ENCODE results near the gene CDH22. TPM values are rescaled to one million over a fixed set of nuclear protein-coding genes. Genes with fewer than 3 reads are reported as not detected.

Gene CDH22
- total RNA-seq, 1 donor from 2014 or later = 1.3 TPM

DNA sequence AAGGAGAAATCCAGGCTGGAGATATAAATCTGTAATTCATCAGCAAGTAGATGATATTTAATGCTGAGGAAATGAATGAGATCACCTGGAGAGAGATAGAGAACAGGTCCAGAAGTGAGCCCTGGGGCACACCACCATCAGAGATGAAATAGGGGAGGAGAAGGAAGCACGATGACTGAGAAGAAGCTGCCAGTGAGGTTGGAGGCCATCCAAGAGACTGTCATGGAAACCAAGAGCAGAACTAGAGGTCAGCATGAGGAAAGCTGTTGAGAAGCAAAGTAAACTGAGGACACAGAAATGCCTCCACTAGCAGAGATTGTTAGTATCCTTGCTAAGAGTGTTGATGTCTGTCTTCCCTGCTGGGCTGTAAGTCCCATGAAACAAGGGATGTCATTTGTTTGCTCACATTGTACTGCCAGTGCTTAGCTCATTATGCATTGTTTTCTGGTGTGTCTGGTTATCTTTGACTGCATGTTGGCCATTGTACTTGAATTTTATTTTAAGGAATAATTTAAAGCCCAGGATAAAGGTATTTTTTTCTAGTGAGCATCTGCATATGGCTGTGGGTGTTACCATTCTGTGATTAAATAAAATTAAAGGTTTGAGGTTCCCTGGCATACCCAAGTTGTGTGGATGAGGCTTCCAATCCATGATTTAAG, 35.8 kb downstream of the CDH22 start:
- H3K27me3 Mint-ChIP-seq = peaks cover 84% of the 10 kb centered on the region
- no peak overlapping the region for H3K4me3 Mint-ChIP-seq
- no peak overlapping the region for H3K27ac Mint-ChIP-seq
- H3K9me3 Mint-ChIP-seq = no peaks in the 10 kb centered on the region
- no peak for DNase-seq (ENCODE audit: extremely low spot score, unreplicated experiment)
- H3K4me1 Mint-ChIP-seq (ENCODE audit: unreplicated experiment) = peaks cover 13% of the 10 kb centered on the region
- H3K36me3 Mint-ChIP-seq = no peaks in the 10 kb centered on the region
- TF ChIP-seq, protein P1, sequence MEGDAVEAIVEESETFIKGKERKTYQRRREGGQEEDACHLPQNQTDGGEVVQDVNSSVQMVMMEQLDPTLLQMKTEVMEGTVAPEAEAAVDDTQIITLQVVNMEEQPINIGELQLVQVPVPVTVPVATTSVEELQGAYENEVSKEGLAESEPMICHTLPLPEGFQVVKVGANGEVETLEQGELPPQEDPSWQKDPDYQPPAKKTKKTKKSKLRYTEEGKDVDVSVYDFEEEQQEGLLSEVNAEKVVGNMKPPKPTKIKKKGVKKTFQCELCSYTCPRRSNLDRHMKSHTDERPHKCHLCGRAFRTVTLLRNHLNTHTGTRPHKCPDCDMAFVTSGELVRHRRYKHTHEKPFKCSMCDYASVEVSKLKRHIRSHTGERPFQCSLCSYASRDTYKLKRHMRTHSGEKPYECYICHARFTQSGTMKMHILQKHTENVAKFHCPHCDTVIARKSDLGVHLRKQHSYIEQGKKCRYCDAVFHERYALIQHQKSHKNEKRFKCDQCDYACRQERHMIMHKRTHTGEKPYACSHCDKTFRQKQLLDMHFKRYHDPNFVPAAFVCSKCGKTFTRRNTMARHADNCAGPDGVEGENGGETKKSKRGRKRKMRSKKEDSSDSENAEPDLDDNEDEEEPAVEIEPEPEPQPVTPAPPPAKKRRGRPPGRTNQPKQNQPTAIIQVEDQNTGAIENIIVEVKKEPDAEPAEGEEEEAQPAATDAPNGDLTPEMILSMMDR (conservative IDR thresholded peaks at IDR 0.05) = no peak

DNA sequence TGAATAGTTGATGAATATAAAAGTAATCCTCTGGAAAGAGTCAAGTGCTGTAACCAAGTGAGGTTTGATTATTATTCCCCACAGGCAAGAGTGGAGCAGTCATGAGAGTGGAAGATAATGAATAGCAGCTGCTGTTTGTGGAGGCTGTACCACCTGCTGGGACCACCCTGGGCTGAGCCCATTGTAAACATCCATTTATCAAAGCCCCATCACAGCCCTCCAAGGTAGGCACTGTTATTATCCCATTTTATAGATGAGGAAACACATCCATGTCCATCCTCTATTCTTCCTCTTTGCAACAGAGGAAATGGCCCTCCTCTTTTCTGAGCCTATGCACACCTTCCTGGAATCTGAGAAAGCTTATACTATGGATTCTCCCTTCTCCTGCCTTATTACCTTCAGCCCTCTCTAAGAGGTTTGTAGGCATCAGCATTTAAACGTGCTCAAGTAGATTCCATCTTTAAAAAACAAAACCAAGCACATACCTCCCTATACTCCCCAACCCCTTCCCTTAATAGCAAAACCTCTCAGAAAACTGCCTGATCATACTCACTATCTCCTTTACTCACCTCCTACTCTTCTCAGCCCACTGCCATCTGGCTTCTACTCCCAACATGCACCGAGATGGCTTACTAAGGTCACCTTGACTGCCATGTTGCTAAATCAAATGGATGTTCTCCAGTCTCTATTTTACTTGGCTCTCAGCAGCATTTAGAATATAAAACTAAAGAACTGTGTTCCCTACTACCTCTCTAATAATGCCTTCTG, 37.1 kb downstream of the CDH22 start:
- H3K27ac Mint-ChIP-seq = no peak overlapping the region
- no peaks in the 10 kb centered on the region for H3K9me3 Mint-ChIP-seq
- H3K4me3 Mint-ChIP-seq = no peak overlapping the region
- peaks cover 17% of the 10 kb centered on the region for H3K4me1 Mint-ChIP-seq (ENCODE audit: unreplicated experiment)
- peaks cover 83% of the 10 kb centered on the region for H3K27me3 Mint-ChIP-seq
- TF ChIP-seq, protein P1 (conservative IDR thresholded peaks at IDR 0.05) = no peak
- no peak for DNase-seq (ENCODE audit: extremely low spot score, unreplicated experiment)
- H3K36me3 Mint-ChIP-seq = no peaks in the 10 kb centered on the region

DNA sequence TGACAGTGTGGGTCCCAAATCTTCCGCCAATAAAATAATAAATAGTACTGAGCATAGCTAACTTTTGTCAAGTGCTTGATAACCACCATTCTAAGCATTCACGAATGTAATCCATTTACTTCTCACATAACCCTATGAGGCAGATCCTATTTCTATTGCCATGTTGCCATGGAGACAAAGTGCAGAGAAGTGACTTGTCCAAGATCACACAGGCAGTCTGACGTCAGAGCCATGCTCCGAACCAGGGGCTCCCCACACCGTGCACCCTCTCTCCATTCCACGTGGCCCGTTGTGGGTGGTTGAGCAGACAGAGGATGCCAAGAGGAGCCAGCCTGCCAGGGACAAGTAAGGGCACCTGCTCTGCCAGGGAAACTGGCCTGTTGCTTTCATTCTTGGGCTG, 38.9 kb downstream of the CDH22 start:
- peaks cover 17% of the 10 kb centered on the region for H3K4me1 Mint-ChIP-seq (ENCODE audit: unreplicated experiment)
- H3K27ac Mint-ChIP-seq = no peak overlapping the region
- no peaks in the 10 kb centered on the region for H3K9me3 Mint-ChIP-seq
- H3K27me3 Mint-ChIP-seq = peaks cover 79% of the 10 kb centered on the region
- no peak overlapping the region for H3K4me3 Mint-ChIP-seq
- H3K36me3 Mint-ChIP-seq = no peaks in the 10 kb centered on the region
- DNase-seq (ENCODE audit: extremely low spot score, unreplicated experiment) = no peak
- TF ChIP-seq, protein P1 (conservative IDR thresholded peaks at IDR 0.05) = no peak

DNA sequence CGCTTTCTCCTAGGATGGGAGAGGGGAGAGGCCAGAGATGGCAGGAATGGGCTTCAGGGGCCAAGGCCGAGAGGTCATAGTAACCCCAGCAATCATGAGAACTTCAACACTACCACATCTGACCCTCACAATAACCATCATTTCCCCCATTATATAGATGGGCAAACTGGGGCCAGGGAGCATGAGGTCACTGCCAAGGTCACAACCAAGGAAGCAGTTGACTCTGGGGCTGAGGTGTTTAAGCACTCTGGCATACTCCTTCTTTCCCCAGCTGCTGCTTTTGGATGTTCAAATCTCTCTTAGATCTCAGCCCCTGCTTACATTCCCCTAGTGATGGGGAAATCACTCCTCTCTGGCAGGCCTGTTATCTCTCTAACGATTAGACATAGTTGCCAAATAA, 39.6 kb downstream of the CDH22 start:
- Mint-ChIP-seq H3K27me3 (peaks cover 81% of the 10 kb centered on the region), H3K27ac (no peak overlapping the region), H3K9me3 (no peaks in the 10 kb centered on the region), H3K36me3 (no peaks in the 10 kb centered on the region), H3K4me1 (ENCODE audit: unreplicated experiment) (peaks cover 17% of the 10 kb centered on the region), H3K4me3 (no peak overlapping the region)
- TF ChIP-seq, protein P1 (conservative IDR thresholded peaks at IDR 0.05) = no peak
- DNase-seq (ENCODE audit: extremely low spot score, unreplicated experiment) = no peak

DNA sequence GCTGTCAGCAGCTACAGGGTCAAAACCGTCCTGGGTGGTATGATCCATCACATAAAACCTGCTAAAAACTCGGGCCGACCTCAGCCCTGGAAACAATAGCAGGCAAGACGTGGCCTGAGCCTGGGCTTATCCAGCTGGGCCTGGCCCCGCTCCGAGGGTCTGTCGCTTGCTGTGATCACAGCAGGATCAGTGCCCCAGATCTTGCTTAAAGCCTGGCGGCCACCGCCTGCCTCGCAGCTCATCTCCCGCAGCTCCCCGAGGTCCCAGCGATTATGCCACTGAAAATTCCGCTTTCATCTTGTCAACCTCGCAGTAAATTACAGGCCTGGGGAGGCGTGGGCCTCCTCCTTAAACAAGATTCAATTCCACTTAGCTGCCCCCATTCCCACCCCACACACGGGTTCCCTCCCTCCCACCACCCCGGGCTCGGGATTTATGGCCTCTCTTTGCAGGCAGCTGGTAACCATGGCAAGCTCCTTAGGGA, 40.1 kb downstream of the CDH22 start:
- Mint-ChIP-seq H3K4me3 (no peak overlapping the region), H3K4me1 (ENCODE audit: unreplicated experiment) (peaks cover 17% of the 10 kb centered on the region), H3K27me3 (peaks cover 82% of the 10 kb centered on the region), H3K36me3 (no peaks in the 10 kb centered on the region), H3K9me3 (no peaks in the 10 kb centered on the region), H3K27ac (no peak overlapping the region)
- no peak for DNase-seq (ENCODE audit: extremely low spot score, unreplicated experiment)
- TF ChIP-seq, protein P1 (conservative IDR thresholded peaks at IDR 0.05) = peak; percentile 52

Measured in type B pancreatic cell (in vitro differentiated cells).